SH-SY5Y (cell line): Measurements from ENCODE around the gene ZNF618.

Experiments used
- GATA2 ChIP-seq: IDR thresholded peaks from 2 replicates; pipeline ENCODE4 v1.6.1; 2011; ENCODE audit warnings: mild to moderate bottlenecking, low read depth, low read length
- GATA3 ChIP-seq: IDR thresholded peaks from 2 replicates; pipeline ENCODE4 v1.6.1; 2011; ENCODE audit warnings: low read depth, mild to moderate bottlenecking, low read length, moderate library complexity

The ZNF618 gene

GRCh38 chr9:113910036-113910639 is 34.0 kb downstream of the ZNF618 start:
- TF ChIP-seq GATA2 (no peak), GATA3 (no peak)

- TF ChIP-seq GATA3 (no peak), GATA2 (no peak)
Measured at GRCh38 chr9:113911850-113912557, 35.9 kb downstream of the ZNF618 start.

GRCh38 chr9:113912816-113913215 is 36.7 kb downstream of the ZNF618 start:
- TF ChIP-seq GATA3 (no peak), GATA2 (no peak)

- no peak for TF ChIP-seq GATA2
- TF ChIP-seq GATA3 = no peak
Measured at GRCh38 chr9:113913426-113914195, 37.5 kb downstream of the ZNF618 start.

GRCh38 chr9:113914517-113914916 is 38.4 kb downstream of the ZNF618 start:
- no peak for TF ChIP-seq GATA2
- TF ChIP-seq GATA3 = no peak

- TF ChIP-seq GATA2 = no peak
- no peak for TF ChIP-seq GATA3
Measured at GRCh38 chr9:113915817-113916434, 39.8 kb downstream of the ZNF618 start.

- no peak for TF ChIP-seq GATA3
- no peak for TF ChIP-seq GATA2
Measured at GRCh38 chr9:113916931-113917330, 40.8 kb downstream of the ZNF618 start.

GRCh38 chr9:113918697-113919350 is 42.7 kb downstream of the ZNF618 start:
- no peak for TF ChIP-seq GATA2
- TF ChIP-seq GATA3 = no peak

GRCh38 chr9:113919382-113919781 is 43.3 kb downstream of the ZNF618 start:
- TF ChIP-seq GATA3 = no peak
- no peak for TF ChIP-seq GATA2

GRCh38 chr9:113919871-113920270 is 43.8 kb downstream of the ZNF618 start:
- TF ChIP-seq GATA3 = no peak
- no peak for TF ChIP-seq GATA2

GRCh38 chr9:113920872-113921271 is 44.8 kb downstream of the ZNF618 start:
- TF ChIP-seq GATA2 = no peak
- TF ChIP-seq GATA3 = no peak

- no peak for TF ChIP-seq GATA3
Measured at GRCh38 chr9:113921396-113921925, 45.4 kb downstream of the ZNF618 start.

- no peak for TF ChIP-seq GATA2
- no peak for TF ChIP-seq GATA3
Measured at GRCh38 chr9:113922160-113922559, 46.1 kb downstream of the ZNF618 start.

- TF ChIP-seq GATA3 = no peak
- no peak for TF ChIP-seq GATA2
Measured at GRCh38 chr9:113926211-113926610, 50.1 kb downstream of the ZNF618 start.
